K562 (cell line): ENCODE data around the gene IFT81. TPM values are rescaled to one million over a fixed set of nuclear protein-coding genes. Genes with fewer than 3 reads are reported as not detected.

Experiments
- ATAC-seq: fragments of 200-7000 bp; cut with Tn5 transposase; 3 replicates; pipeline ENCODE4 v1.9.1; 2020; ENCODE audit warnings: moderate library complexity
- BruUV-seq: library from RNA; stranded (reverse); fragments of 400-500 nt; replicated peaks from 2 replicates; lab custom pipeline; 2021; lab: Mats Ljungman, UMichigan
- CTCF ChIA-PET: fragments of 300-600 bp; formaldehyde crosslinking; extraction: SDS; loops from one replicate; lab custom pipeline; 2021; ENCODE audit warnings: low intra/inter-chr PET ratio; lab: Yijun Ruan, JAX
- POLR2A ChIA-PET: fragments of 300-600, 350-650 bp; sonication (Branson Sonifier 250); formaldehyde crosslinking; extraction: SDS; loops from one replicate; lab custom pipeline; 2021; ENCODE audit warnings: antibody characterized with exemption, inconsistent platforms; lab: Yijun Ruan, JAX
- DNase-seq, 4 experiments: peaks; one replicate each; pipeline versions ENCODE4 v3.0.0 to v3.0.0-alpha.2; 2011 to 2018; ENCODE audit warnings: low spot score in 3 of 4, mixed read lengths in 3 of 4; ENCODE audit errors: extremely low read depth in 1 of 4
- FAIRE-seq: peaks from 2 replicates; lab custom pipeline; 2011; peaks lifted over from hg19 to GRCh38; lab: Jason Lieb, UNC
- H2AFZ ChIP-seq: 2 replicates; pipeline ENCODE4 v1.6.0; 2011; ENCODE audit warnings: low read depth, low read length, control low read depth, inconsistent platforms
- H3K27ac ChIP-seq: fragments of 200-600 bp; 3 replicates; pipeline ENCODE4 v1.8.0; 2011; ENCODE audit warnings: low read depth, mild to moderate bottlenecking, control low read depth, inconsistent platforms, low read length, moderate library complexity, mixed read lengths; ENCODE audit errors: extremely low read depth
- H3K27me3 ChIP-seq, 2 experiments: fragments of 300-600 bp in 1 of 2; 2 replicates in 1 of 2; 3 replicates in 1 of 2; pipeline versions ENCODE4 v1.6.0 to v1.8.0; 2011; ENCODE audit warnings: inconsistent platforms in 2 of 2, low read length in 2 of 2, mild to moderate bottlenecking in 1 of 2, mixed read lengths in 1 of 2, moderate library complexity in 1 of 2; ENCODE audit not compliant: control insufficient read depth in 2 of 2, insufficient read depth in 2 of 2
- H3K36me3 ChIP-seq: fragments of 300-600 bp; 3 replicates; pipeline ENCODE4 v1.8.0; 2011; ENCODE audit warnings: mild to moderate bottlenecking, low read length, inconsistent platforms; ENCODE audit not compliant: control insufficient read depth, insufficient read depth
- H3K4me1 ChIP-seq, 2 experiments: fragments of 200-600 bp in 1 of 2; replicated peaks in 1 of 2; 2 replicates in 1 of 2; 3 replicates in 1 of 2; pipeline versions ENCODE4 v1.5.1 to v1.8.0; 2011; ENCODE audit warnings: inconsistent platforms in 2 of 2, low read length in 2 of 2, mild to moderate bottlenecking in 1 of 2, mixed read lengths in 1 of 2, moderate library complexity in 1 of 2; ENCODE audit not compliant: control insufficient read depth in 2 of 2, insufficient read depth in 2 of 2
- H3K4me2 ChIP-seq: 2 replicates; pipeline ENCODE4 v1.6.1; 2011; ENCODE audit warnings: low read length, control low read depth, inconsistent platforms, mixed read lengths; ENCODE audit not compliant: insufficient read depth
- H3K4me3 ChIP-seq: fragments of 200-600 bp; sonication (generic), shearing (Covaris generic); 2 replicates; pipeline ENCODE4 v1.5.1; 2016; ENCODE audit warnings: control low read depth, inconsistent platforms
- H3K79me2 ChIP-seq: fragments of 200-600 bp; 3 replicates; pipeline ENCODE4 v1.8.0; 2011; ENCODE audit warnings: low read length, inconsistent platforms; ENCODE audit not compliant: control insufficient read depth, insufficient read depth
- H3K9ac ChIP-seq, 2 experiments: 2 replicates each; pipeline versions ENCODE4 v1.6.0 to v1.6.1; 2011; ENCODE audit warnings: low read depth in 2 of 2, low read length in 2 of 2, control low read depth in 1 of 2, inconsistent platforms in 1 of 2, mild to moderate bottlenecking in 1 of 2, mixed read lengths in 1 of 2; ENCODE audit not compliant: insufficient read depth in 1 of 2
- H3K9me1 ChIP-seq: one replicate; pipeline ENCODE4 v1.6.0; 2011; ENCODE audit warnings: inconsistent platforms, mild to moderate bottlenecking, low read length, moderate library complexity; ENCODE audit not compliant: control insufficient read depth, insufficient read depth
- H3K9me3 ChIP-seq: replicated peaks from 2 replicates; pipeline ENCODE4 v1.5.1; 2011; ENCODE audit warnings: low read depth, low read length, inconsistent platforms; ENCODE audit not compliant: control insufficient read depth, insufficient read depth
- H4K20me1 ChIP-seq: replicated peaks from 2 replicates; pipeline ENCODE4 v1.6.1; 2011; ENCODE audit warnings: low read length, inconsistent platforms, mixed read lengths; ENCODE audit not compliant: control insufficient read depth, insufficient read depth
- ELF1 ChIP-seq: fragments of 200-800 bp; sonication (Bioruptor generic); IDR thresholded peaks from 2 replicates; pipeline ENCODE4 v1.6.1; 2016; ENCODE audit warnings: missing genetic modification characterization, missing compliant biosample characterization
- KAT8 ChIP-seq: fragments of 450-650 bp; IDR thresholded peaks from 2 replicates; pipeline ENCODE4 v1.6.1; 2016; ENCODE audit warnings: low read depth, mild to moderate bottlenecking
- NFE2L1 ChIP-seq: fragments of 450-650 bp; IDR thresholded peaks from 2 replicates; pipeline ENCODE4 v1.6.1; 2016; ENCODE audit warnings: missing genetic modification characterization, low read depth, mild to moderate bottlenecking, missing compliant biosample characterization, moderate library complexity, borderline replicate concordance
- PATZ1 ChIP-seq: fragments of 250-450 bp; sonication (Bioruptor Pico); IDR thresholded peaks from 2 replicates; pipeline ENCODE4 v1.5.0; 2020; ENCODE audit warnings: mild to moderate bottlenecking, borderline replicate concordance
- POLR2A ChIP-seq: fragments of 450-650 bp; conservative IDR thresholded peaks from 2 replicates; pipeline ENCODE4 v1.6.1; 2016
- PTBP1 ChIP-seq: fragments of 200-400 bp; formaldehyde crosslinking; IDR thresholded peaks from 2 replicates; pipeline ENCODE4 v1.6.1; 2017; ENCODE audit warnings: low read depth, low read length
- TFE3 ChIP-seq: fragments of 450-650 bp; formaldehyde crosslinking; IDR thresholded peaks from 2 replicates; pipeline ENCODE4 v1.4.0; 2020; ENCODE audit warnings: mild to moderate bottlenecking, mixed read lengths
- TOE1 ChIP-seq, 2 experiments: fragments of 450-650 bp in 1 of 2; sonication (generic) in 1 of 2; formaldehyde crosslinking in 1 of 2; IDR thresholded peaks; 2 replicates each; pipeline versions ENCODE4 v1.7.1 to v1.8.0; 2016 to 2022; ENCODE audit warnings: borderline replicate concordance in 2 of 2, mild to moderate bottlenecking in 2 of 2, antibody characterized with exemption in 1 of 2, inconsistent platforms in 1 of 2, low read depth in 1 of 2, missing genetic modification reagents in 1 of 2, moderate library complexity in 1 of 2
- WGBS: fragments of 100-300 bp; shearing (Covaris generic); methylation state at CpG from one replicate; pipeline ENCODE4 v1.1.6; 2016; ENCODE audit warnings: low coverage, mixed read lengths; ENCODE audit not compliant: insufficient coverage; ENCODE audit errors: missing lambda C conversion rate; 5-methylcytosine and 5-hydroxymethylcytosine counted together
- in situ Hi-C: fragments of 300-500 bp; cut with MboI; formaldehyde crosslinking; loops from 4 replicates; pipeline ENCODE4 v1.15.0; 2018; ENCODE audit warnings: inconsistent platforms, mixed read lengths
- intact Hi-C: fragments of 100-400 bp; cut with micrococcal nuclease; formaldehyde crosslinking; loops from 2 replicates; pipeline ENCODE4 v1.14.2; 2022
- polyA plus RNA-seq, 8 experiments: library from polyadenylated mRNA; depleted of rRNA in 4 of 8; stranded (reverse) in 5 of 8; unstranded in 3 of 8; fragments of >200 nt; fragmentation: Nextera tagmentation in 2 of 8; fragmentation: Illumina TruSeq in 1 of 8; extraction: Ambion mirVana in 2 of 8; extraction: Trizol in 1 of 8; gene quantifications; 2 replicates each; pipeline versions ENCODE4 v1.2.1 to v1.2.3, GENCODE V29; 2011 to 2014; ENCODE audit warnings: inconsistent platforms in 1 of 8, missing spikeins in 1 of 8
- total RNA-seq, 7 experiments: library from RNA; depleted of rRNA in 6 of 7; stranded (reverse); fragments of >200 nt in 6 of 7; fragmentation: Illumina TruSeq in 2 of 7; extraction: Trizol in 2 of 7; gene quantifications; 2 replicates each; pipeline versions ENCODE4 v1.2.1 to v1.2.3, GENCODE V29; 2011 to 2021; ENCODE audit warnings: low replicate concordance in 1 of 7
- TF ChIP-seq, protein P1 (sequence below): fragments of 450-650 bp; formaldehyde crosslinking; IDR thresholded peaks from 2 replicates; pipeline ENCODE4 v1.4.0; 2022; ENCODE audit warnings: missing genetic modification characterization

Gene IFT81
- total and polyA plus RNA-seq, 9 of the 15 experiments (the other 6 are each of a cell fraction or from before 2014, with no cell fraction given), result 2.8 to 11.9 (median 7.9) TPM

DNA sequence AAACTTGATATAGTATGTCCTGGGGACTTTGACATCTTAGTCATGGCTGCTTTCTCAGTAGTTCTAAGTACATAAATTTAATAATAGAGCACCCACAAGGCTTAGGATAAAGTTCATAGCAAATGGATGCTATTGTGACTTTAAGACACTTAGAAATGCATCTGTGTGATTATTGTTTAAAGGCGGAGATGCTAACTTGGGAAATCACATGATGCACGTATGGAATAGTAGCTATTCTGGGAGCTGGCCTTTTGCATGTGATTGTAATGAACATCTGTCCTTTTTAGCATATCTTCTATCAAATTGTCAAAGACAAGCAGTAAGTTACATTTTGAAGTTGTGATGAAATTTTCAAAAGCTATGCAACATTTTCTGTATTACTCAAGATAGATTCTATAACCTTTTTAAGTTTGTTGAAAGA is 110.2 kb downstream of the IFT81 start:
- no peaks in the 10 kb centered on the region for H3K27me3 ChIP-seq
- no peak for TF ChIP-seq KAT8
- peak; percentile 16; the same call in 1 of the 2 replicates for TF ChIP-seq TFE3 (CRISPR knock-in tag)
- BruUV-seq, result no TSS peak
- ChIA-PET POLR2A (interaction anchor here (0.7 kb wide), 1 partner anchor 69 kb away, joined by 3 read pairs; no protein-coding TSS in a partner anchor), CTCF (no interaction called here)
- no peak overlapping the region for H3K9ac ChIP-seq
- WGBS, result 24% methylated on average over 2 of the region's 2 CpGs
- no peak overlapping the region for H3K27ac ChIP-seq
- intact Hi-C loops (no loop called here), in situ Hi-C loops (no loop called here)
- H3K4me3 ChIP-seq, result no peak overlapping the region
- H3K36me3 ChIP-seq, result no peaks in the 10 kb centered on the region
- H3K9me3 ChIP-seq, result no peaks in the 10 kb centered on the region
- FAIRE-seq, result no peak
- no peaks in the 10 kb centered on the region for H3K79me2 ChIP-seq
- H4K20me1 ChIP-seq, result no peaks in the 10 kb centered on the region
- no peaks in the 10 kb centered on the region for H3K9me1 ChIP-seq
- no peak overlapping the region for H2AFZ ChIP-seq
- no peak for DNase-seq
- H3K4me1 ChIP-seq, result no peaks in the 10 kb centered on the region
- H3K4me2 ChIP-seq, result no peak overlapping the region
- no peak for ATAC-seq

- no peak overlapping the region for H3K4me2 ChIP-seq
- no TSS peak for BruUV-seq
- H3K36me3 ChIP-seq, result no peaks in the 10 kb centered on the region
- no peaks in the 10 kb centered on the region for H3K27me3 ChIP-seq
- no peak overlapping the region for H3K9ac ChIP-seq
- no peak overlapping the region for H3K27ac ChIP-seq
- in situ Hi-C loops, result no loop called here
- H3K9me3 ChIP-seq, result no peaks in the 10 kb centered on the region
- DNase-seq, result no peak
- no peak overlapping the region for H2AFZ ChIP-seq
- POLR2A ChIA-PET, result interaction anchor here (0.7 kb wide), 1 partner anchor 69 kb away, joined by 3 read pairs; no protein-coding TSS in a partner anchor
- no peaks in the 10 kb centered on the region for H3K9me1 ChIP-seq
- CTCF ChIA-PET, result no interaction called here
- ATAC-seq, result no peak
- no peaks in the 10 kb centered on the region for H3K4me1 ChIP-seq
- no peak overlapping the region for H3K4me3 ChIP-seq
- 59% methylated on average over 3 of the region's 3 CpGs for WGBS
- no peak for FAIRE-seq
- no peaks in the 10 kb centered on the region for H4K20me1 ChIP-seq
- no peaks in the 10 kb centered on the region for H3K79me2 ChIP-seq
- intact Hi-C loops, result no loop called here
- TF ChIP-seq PATZ1 (CRISPR knock-in tag), result no peak
- TF ChIP-seq TOE1 (IDR thresholded peaks at IDR 0.05; ENCODE audit: borderline replicate concordance), result no peak
- no peak for TF ChIP-seq TOE1 (CRISPR knock-in tag; IDR thresholded peaks at IDR 0.05; ENCODE audit: borderline replicate concordance, low read depth)
- TF ChIP-seq ELF1, result peak; percentile 37; the same call in 1 of the 2 replicates
- TF ChIP-seq POLR2A, result no peak
- no peak for TF ChIP-seq NFE2L1 (tag)
- TF ChIP-seq, protein P1, sequence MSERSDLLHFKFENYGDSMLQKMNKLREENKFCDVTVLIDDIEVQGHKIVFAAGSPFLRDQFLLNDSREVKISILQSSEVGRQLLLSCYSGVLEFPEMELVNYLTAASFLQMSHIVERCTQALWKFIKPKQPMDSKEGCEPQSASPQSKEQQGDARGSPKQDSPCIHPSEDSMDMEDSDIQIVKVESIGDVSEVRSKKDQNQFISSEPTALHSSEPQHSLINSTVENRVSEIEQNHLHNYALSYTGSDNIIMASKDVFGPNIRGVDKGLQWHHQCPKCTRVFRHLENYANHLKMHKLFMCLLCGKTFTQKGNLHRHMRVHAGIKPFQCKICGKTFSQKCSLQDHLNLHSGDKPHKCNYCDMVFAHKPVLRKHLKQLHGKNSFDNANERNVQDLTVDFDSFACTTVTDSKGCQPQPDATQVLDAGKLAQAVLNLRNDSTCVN (CRISPR knock-in tag), result no peak
- no peak for TF ChIP-seq PTBP1
Measured at GRCh38 chr12:110234755-110235154, 110.6 kb downstream of the IFT81 start.
